ENCODE data around the gene NDUFAF5.
"Not testable (repeated sequence)": the region's sequence is repeated elsewhere in the genome, so short reads cannot be mapped to it uniquely, and the experiment has no call there.

The NDUFAF5 gene
- total RNA-seq: 16.3 to 16.7 reads per million in 2 experiments

- peak; percentile 87 for DNase-seq (ENCODE audit: low read depth)
These were observed at the start of gene NDUFAF5, which contains the start of gene ESF1 for GRCh38 chr20:13784893-13785715. TSS of gene NDUFAF5 (plus strand) at chr20:13785028. CDS start at chr20:13785069, 41 bp downstream. TSS of gene ESF1 (minus strand) at chr20:13784919. CDS start at chr20:13783140, 1,779 bp downstream.

- no peak for DNase-seq (ENCODE audit: low read depth)
These were observed 49.0 kb upstream of the NDUFAF5 start for GRCh38 chr20:13735826-13736225.

GRCh38 chr20:13736436-13737191 lies 48.2 kb upstream of the NDUFAF5 start:
- DNase-seq (ENCODE audit: low read depth): no peak

- not testable (repeated sequence) for DNase-seq (ENCODE audit: low read depth)
These were observed 46.6 kb upstream of the NDUFAF5 start for GRCh38 chr20:13738187-13738586.

GRCh38 chr20:13739731-13740649 lies 44.8 kb upstream of the NDUFAF5 start:
- DNase-seq (ENCODE audit: low read depth): no peak

GRCh38 chr20:13741879-13742278 lies 42.9 kb upstream of the NDUFAF5 start:
- DNase-seq (ENCODE audit: low read depth): no peak

- no peak for DNase-seq (ENCODE audit: low read depth)
These were observed 40.5 kb upstream of the NDUFAF5 start for GRCh38 chr20:13744352-13744751.

GRCh38 chr20:13745784-13746183 lies 39.0 kb upstream of the NDUFAF5 start:
- DNase-seq (ENCODE audit: low read depth): no peak

- DNase-seq (ENCODE audit: low read depth): no peak
These were observed 35.0 kb upstream of the NDUFAF5 start for GRCh38 chr20:13749811-13750210.

GRCh38 chr20:13753436-13754036 lies 31.3 kb upstream of the NDUFAF5 start:
- no peak for DNase-seq (ENCODE audit: low read depth)

GRCh38 chr20:13755809-13756208 lies 29.0 kb upstream of the NDUFAF5 start:
- no peak for DNase-seq (ENCODE audit: low read depth)

GRCh38 chr20:13756551-13756950 lies 28.3 kb upstream of the NDUFAF5 start:
- DNase-seq (ENCODE audit: low read depth): no peak

GRCh38 chr20:13758884-13759283 lies 25.9 kb upstream of the NDUFAF5 start:
- DNase-seq (ENCODE audit: low read depth): no peak

GRCh38 chr20:13760451-13760946 lies 24.3 kb upstream of the NDUFAF5 start:
- DNase-seq (ENCODE audit: low read depth): not testable (repeated sequence)

GRCh38 chr20:13765299-13765698 lies 19.5 kb upstream of the NDUFAF5 start:
- no peak for DNase-seq (ENCODE audit: low read depth)

- DNase-seq (ENCODE audit: low read depth): no peak
These were observed 18.9 kb upstream of the NDUFAF5 start for GRCh38 chr20:13765868-13766416.

GRCh38 chr20:13770141-13770540 lies 14.7 kb upstream of the NDUFAF5 start:
- DNase-seq (ENCODE audit: low read depth): no peak

GRCh38 chr20:13771853-13772453 lies 12.9 kb upstream of the NDUFAF5 start:
- no peak for DNase-seq (ENCODE audit: low read depth)

- no peak for DNase-seq (ENCODE audit: low read depth)
These were observed 12.3 kb upstream of the NDUFAF5 start for GRCh38 chr20:13772529-13772928.

- no peak for DNase-seq (ENCODE audit: low read depth)
These were observed 9.0 kb upstream of the NDUFAF5 start for GRCh38 chr20:13775867-13776266.
